ENCODE data around the gene GABRE.

Gene GABRE

DNA sequence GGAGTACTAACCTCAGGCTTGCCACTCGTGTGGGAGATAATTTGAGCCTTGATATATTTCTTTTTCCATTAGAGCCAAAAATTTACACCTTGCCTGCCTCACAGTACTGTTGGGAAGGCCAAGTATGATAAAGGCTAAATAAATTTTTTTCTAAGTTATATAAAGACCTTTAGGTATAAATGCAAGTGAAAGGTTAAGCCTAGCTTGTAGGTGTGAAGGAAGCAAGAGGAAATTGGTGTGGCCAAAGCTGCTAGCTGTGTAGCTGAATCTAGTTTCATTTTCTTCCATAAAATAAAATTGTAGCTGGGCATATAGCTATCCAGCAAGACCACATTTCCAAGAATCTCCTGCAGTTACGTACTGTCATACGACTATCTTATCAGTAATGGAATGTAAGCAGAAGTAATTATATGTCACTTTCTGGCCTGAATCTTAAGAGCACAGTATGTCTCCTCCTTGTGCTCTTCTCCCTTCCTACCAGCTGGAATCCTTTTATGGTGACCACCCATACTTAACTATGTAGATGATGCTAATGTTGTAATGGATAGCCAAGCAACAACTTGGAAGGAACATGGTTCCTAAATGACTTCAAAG lies 14.3 kb upstream of the GABRE start:
- no peak overlapping the region for H3K4me3 ChIP-seq (ENCODE audit: low read length)
- no peak for DNase-seq (ENCODE audit: low read depth)
- TF ChIP-seq, protein P1, sequence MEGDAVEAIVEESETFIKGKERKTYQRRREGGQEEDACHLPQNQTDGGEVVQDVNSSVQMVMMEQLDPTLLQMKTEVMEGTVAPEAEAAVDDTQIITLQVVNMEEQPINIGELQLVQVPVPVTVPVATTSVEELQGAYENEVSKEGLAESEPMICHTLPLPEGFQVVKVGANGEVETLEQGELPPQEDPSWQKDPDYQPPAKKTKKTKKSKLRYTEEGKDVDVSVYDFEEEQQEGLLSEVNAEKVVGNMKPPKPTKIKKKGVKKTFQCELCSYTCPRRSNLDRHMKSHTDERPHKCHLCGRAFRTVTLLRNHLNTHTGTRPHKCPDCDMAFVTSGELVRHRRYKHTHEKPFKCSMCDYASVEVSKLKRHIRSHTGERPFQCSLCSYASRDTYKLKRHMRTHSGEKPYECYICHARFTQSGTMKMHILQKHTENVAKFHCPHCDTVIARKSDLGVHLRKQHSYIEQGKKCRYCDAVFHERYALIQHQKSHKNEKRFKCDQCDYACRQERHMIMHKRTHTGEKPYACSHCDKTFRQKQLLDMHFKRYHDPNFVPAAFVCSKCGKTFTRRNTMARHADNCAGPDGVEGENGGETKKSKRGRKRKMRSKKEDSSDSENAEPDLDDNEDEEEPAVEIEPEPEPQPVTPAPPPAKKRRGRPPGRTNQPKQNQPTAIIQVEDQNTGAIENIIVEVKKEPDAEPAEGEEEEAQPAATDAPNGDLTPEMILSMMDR (IDR thresholded peaks at IDR 0.05; ENCODE audit: insufficient read depth, low read depth, low read length, missing control alignments): no peak

DNA sequence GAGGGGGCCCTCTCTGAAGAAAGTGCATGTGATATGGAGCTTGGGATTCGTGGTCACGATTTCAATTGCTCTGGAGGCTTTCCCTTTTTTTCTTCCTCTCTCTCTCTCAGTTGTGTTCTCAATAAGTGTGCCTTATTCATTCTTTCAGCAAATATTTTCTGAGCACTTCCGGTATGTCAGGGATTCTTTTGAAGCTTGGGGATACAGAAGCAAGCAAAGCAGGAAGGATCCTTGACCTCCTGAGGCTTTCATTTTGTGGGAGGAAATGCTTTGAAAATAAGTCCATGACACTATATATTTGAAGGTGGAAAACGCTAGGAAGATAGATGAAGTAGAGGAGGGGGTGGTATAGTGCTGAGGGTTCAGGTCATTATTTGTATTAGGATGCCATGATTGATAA lies 12.6 kb upstream of the GABRE start:
- H3K4me3 ChIP-seq (ENCODE audit: low read length): no peak overlapping the region
- TF ChIP-seq, protein P1 (IDR thresholded peaks at IDR 0.05; ENCODE audit: insufficient read depth, low read depth, low read length, missing control alignments): no peak
- DNase-seq (ENCODE audit: low read depth): no peak

DNA sequence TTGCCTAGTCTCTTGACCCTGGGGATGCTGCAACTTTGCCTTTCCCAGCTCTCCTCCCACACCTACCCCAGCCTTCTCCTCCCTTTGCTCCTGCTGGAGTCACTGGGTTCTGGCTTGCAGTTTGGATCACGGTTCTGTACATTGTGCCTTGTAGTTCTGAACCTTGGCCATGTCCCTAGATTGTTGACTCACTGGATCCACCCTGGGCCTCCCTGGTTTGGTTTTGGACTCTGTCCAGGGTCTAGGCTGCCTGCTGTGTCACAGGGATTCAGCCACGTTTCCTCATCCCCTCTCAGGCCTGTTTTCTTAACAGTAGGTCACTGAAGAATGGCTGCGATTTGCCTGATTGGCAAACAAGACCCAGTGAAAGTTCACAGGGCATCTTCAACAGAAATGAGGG lies 11.5 kb upstream of the GABRE start:
- DNase-seq (ENCODE audit: low read depth): peak; percentile 60
- TF ChIP-seq, protein P1 (IDR thresholded peaks at IDR 0.05; ENCODE audit: insufficient read depth, low read depth, low read length, missing control alignments): no peak
- no peak overlapping the region for H3K4me3 ChIP-seq (ENCODE audit: low read length)

DNA sequence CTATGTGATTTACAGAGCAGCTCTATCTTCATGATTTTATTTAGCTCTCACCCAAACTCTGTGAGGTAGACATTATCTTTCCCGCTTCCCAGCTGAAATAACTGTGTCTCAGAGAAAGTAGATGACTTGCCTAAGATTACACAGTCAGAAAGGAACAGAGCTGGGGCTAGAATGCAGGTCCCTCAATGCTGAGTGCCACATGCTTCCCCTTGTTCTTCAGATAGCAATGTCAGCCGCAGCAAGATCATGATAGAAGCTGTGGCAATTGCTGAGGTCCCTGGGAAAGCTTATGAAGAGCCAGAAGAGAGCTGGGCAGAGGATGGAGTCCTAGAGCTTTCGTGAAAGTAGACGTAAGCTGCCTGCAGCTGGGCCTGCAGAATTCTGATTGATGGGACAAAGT lies 11.1 kb upstream of the GABRE start:
- DNase-seq (ENCODE audit: low read depth): no peak
- TF ChIP-seq, protein P1 (IDR thresholded peaks at IDR 0.05; ENCODE audit: insufficient read depth, low read depth, low read length, missing control alignments): no peak
- no peak overlapping the region for H3K4me3 ChIP-seq (ENCODE audit: low read length)

DNA sequence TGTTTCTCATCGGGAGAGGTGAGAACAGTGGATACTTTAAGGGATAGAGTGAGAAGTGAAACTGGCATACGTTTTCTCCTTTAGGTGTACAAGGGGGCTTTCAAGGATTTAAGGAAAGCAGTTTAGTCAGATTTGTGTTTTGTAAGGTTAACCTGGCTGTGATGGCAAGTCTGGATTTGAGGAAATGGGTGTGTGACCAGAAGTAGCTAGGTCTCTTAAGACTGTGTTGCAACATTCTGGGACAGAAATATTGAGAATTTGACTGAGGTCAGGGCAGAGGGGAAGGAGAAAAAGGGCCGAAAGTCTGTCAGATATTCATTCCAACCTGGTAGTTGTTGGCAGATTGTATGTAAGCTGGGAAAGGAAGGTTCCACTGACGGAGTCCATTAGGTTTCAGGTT lies 10.4 kb upstream of the GABRE start:
- TF ChIP-seq, protein P1 (IDR thresholded peaks at IDR 0.05; ENCODE audit: insufficient read depth, low read depth, low read length, missing control alignments): no peak
- DNase-seq (ENCODE audit: low read depth): peak; percentile 52
- H3K4me3 ChIP-seq (ENCODE audit: low read length): no peak overlapping the region

DNA sequence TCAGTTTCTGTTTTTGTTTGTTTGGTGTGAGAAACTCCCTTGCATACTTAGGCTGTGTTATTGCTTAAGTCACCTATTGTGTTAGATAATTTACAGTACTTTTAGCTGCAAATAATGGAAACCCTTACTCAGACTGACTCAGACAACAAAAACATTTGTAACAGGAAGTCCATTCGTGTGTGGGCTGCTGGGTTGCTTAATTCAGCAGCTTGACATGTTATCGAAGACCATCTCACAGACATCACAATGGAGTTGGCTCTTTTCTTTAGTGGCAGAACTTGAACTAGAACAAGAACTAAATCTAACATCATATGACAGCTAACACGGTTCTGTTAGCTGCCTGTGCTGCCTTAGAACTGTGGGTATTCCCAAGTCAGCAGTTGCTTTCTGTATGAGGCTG lies 9.9 kb upstream of the GABRE start:
- no peak overlapping the region for H3K4me3 ChIP-seq (ENCODE audit: low read length)
- peak; percentile 90 for DNase-seq (ENCODE audit: low read depth)
- TF ChIP-seq, protein P1 (IDR thresholded peaks at IDR 0.05; ENCODE audit: insufficient read depth, low read depth, low read length, missing control alignments): no peak

DNA sequence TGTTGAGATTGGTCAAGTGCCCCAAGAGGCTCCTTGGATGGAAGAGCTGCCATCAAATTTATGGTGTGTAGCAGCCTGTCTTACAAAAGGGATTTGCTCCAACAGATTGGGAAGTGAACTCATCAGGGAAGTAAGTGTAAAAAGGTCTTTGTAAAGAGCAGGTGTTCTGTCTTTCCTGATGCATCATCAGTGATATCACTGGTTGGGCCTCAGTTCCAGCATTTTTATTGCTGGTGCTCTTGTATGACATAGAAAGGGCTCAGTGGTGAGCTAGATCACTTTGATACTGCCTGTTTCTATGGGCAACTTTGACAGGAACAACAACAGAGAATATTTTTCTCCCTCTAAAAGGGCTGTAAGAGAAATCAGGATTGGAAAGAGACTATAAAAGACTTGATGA lies 8.7 kb upstream of the GABRE start:
- DNase-seq (ENCODE audit: low read depth): peak; percentile 56
- TF ChIP-seq, protein P1 (IDR thresholded peaks at IDR 0.05; ENCODE audit: insufficient read depth, low read depth, low read length, missing control alignments): no peak
- no peak overlapping the region for H3K4me3 ChIP-seq (ENCODE audit: low read length)
